T-helper 17 cell (primary cell): ENCODE data around the gene CELF2. TPM values are rescaled to one million over a fixed set of nuclear protein-coding genes. Genes with fewer than 3 reads are reported as not detected.

Experiments
- ATAC-seq: fragments of 150-1000 bp; cut with Tn5 transposase; 2 replicates; pipeline ENCODE4 v1.10.0; 2021; ENCODE audit warnings: mild to moderate bottlenecking, moderate library complexity
- DNase-seq, 3 donors: peaks; one replicate each; pipeline versions ENCODE4 v3.0.0 to v3.0.0-alpha.2; 2020 to 2021
- H3K9me3 ChIP-seq: one replicate; pipeline ENCODE4 v1.7.0; 2013; ENCODE audit warnings: low read length, mild to moderate bottlenecking; ENCODE audit not compliant: control insufficient read depth, poor library complexity, severe bottlenecking
- H3K27ac Mint-ChIP-seq: one replicate; pipeline ENCODE4 v1.8.0; 2022; ENCODE audit warnings: mild to moderate bottlenecking, moderate library complexity, mixed read lengths
- H3K27me3 Mint-ChIP-seq: one replicate; pipeline ENCODE4 v1.8.0; 2022; ENCODE audit warnings: mixed read lengths
- H3K36me3 Mint-ChIP-seq: one replicate; pipeline ENCODE4 v1.8.0; 2022; ENCODE audit warnings: low read depth, mixed read lengths
- H3K4me1 Mint-ChIP-seq: one replicate; pipeline ENCODE4 v1.8.0; 2022; ENCODE audit warnings: mild to moderate bottlenecking, mixed read lengths
- H3K4me3 Mint-ChIP-seq: one replicate; pipeline ENCODE4 v1.8.0; 2022; ENCODE audit warnings: mild to moderate bottlenecking, moderate library complexity, mixed read lengths
- total RNA-seq, 4 donors: library from RNA in 2 of 4; stranded (reverse) in 2 of 4; gene quantifications; one replicate each; pipeline ENCODE4 v1.2.3 and lab custom pipeline; 2022 to 2026

CELF2 gene
- total RNA-seq, 2 donors from 2014 or later = 201 to 202 TPM

- Mint-ChIP-seq H3K27ac (peak overlapping the region; percentile 99), H3K36me3 (peaks cover 2% of the 10 kb centered on the region), H3K4me1 (peaks cover 82% of the 10 kb centered on the region), H3K4me3 (peak overlapping the region; percentile 81), H3K27me3 (no peaks in the 10 kb centered on the region)
- ATAC-seq = peak; percentile 61
- DNase-seq = peak; percentile 35 to 51 (median 37)
- no peaks in the 10 kb centered on the region for H3K9me3 ChIP-seq
Observed at GRCh38 chr10:11145495-11145855, 127.8 kb downstream of the CELF2 start.

- H3K27ac Mint-ChIP-seq = peak overlapping the region; percentile 99
- peaks cover 83% of the 10 kb centered on the region for H3K4me1 Mint-ChIP-seq
- H3K9me3 ChIP-seq = no peaks in the 10 kb centered on the region
- H3K27me3 Mint-ChIP-seq = no peaks in the 10 kb centered on the region
- peak overlapping the region; percentile 77 for H3K4me3 Mint-ChIP-seq
- H3K36me3 Mint-ChIP-seq = no peaks in the 10 kb centered on the region
- DNase-seq (no peak), ATAC-seq (no peak)
Observed at GRCh38 chr10:11146402-11147171, 128.9 kb downstream of the CELF2 start.

DNA sequence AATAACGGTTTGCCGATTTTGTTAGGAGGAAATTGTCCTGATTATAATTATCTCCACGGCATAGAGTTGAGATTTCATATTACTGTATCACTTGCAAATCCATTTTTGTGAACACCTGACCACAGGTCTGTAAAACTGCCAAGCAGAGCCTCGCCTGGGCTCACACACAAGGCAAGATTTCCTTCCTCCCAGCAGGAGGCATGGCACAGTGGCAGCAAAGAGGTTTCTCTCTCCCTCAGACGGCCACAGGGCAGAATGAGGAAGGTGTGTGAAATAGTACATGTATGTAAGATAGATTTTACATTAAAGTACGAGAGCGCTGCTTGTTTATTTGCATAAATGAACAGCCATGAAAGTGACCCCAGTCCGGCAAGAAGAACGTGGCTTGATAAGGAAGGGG, 130.1 kb downstream of the CELF2 start:
- Mint-ChIP-seq H3K36me3 (no peaks in the 10 kb centered on the region), H3K27me3 (no peaks in the 10 kb centered on the region), H3K27ac (peak overlapping the region; percentile 99), H3K4me3 (peak overlapping the region; percentile 74), H3K4me1 (peaks cover 86% of the 10 kb centered on the region)
- H3K9me3 ChIP-seq = no peaks in the 10 kb centered on the region
- ATAC-seq (no peak), DNase-seq (no peak)

DNA sequence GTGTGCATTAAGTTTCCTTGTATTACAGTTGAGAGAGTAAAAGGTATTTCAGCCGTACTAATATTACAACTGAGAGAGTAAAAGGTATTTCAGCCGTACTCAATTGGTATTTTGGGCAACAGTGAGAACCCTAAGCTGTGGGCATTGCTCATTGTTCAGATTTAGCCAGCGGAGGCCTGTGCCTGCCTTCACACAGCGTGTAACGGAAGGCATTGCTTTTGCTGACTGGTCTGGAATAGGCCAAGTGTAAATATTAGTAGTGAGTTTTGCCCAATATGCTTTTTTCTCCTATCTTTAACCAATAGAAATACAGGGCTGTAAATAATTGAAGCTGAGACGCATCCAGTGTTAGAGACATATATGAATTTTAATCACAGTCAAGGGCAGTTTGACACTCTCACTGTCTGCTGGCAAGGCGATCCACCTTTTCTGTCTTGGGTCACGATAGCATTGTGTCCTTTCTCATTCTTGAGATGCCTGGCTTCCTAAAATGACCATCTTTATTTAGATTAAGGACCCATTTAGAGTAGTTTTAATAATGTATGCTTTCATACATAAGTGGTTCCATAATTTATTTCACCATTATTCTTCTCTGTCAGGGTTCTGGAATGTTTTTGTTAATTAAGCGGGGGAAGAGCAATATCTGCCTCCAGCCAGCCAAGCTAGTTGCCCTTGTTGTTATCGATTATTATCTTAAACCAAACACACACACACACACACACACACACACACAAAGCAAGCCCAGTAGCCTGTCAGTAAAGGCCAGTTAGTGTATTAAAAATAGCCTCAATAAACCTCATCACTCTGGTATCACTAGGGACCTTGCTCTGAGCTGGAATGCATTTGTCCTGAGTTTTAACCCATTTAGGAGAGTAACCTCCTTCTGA, 130.7 kb downstream of the CELF2 start:
- no peak for DNase-seq
- Mint-ChIP-seq H3K36me3 (no peaks in the 10 kb centered on the region), H3K27ac (peak overlapping the region; percentile 99), H3K27me3 (no peaks in the 10 kb centered on the region), H3K4me1 (peaks cover 85% of the 10 kb centered on the region), H3K4me3 (peak overlapping the region; percentile 89)
- H3K9me3 ChIP-seq = no peaks in the 10 kb centered on the region
- ATAC-seq = no peak

DNA sequence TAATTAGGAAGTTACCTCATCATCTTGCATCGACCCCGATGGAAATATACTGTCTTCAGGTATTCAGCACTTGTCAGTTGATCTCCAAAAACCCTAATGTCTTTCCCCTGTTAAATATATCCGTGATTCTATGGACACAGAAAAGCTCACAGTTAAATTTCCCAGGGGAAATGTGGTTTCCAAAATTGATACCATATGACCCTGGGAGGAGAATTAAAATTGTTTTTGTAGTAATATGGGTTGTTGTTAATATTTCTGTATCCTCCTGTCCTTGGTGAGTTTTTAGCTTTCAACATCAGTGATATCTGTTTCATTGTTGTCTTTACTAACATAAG, 132.1 kb downstream of the CELF2 start:
- H3K4me3 Mint-ChIP-seq = peak overlapping the region; percentile 89
- H3K27me3 Mint-ChIP-seq = no peaks in the 10 kb centered on the region
- peak overlapping the region; percentile 99 for H3K27ac Mint-ChIP-seq
- ATAC-seq = no peak
- no peaks in the 10 kb centered on the region for H3K36me3 Mint-ChIP-seq
- peaks cover 87% of the 10 kb centered on the region for H3K4me1 Mint-ChIP-seq
- H3K9me3 ChIP-seq = no peaks in the 10 kb centered on the region
- DNase-seq = no peak

- peaks cover 85% of the 10 kb centered on the region for H3K4me1 Mint-ChIP-seq
- H3K9me3 ChIP-seq = no peaks in the 10 kb centered on the region
- H3K36me3 Mint-ChIP-seq = no peaks in the 10 kb centered on the region
- DNase-seq (peak in 2 of 3 donors; percentile 33 to 40), ATAC-seq (peak; percentile 78)
- peak overlapping the region; percentile 89 for H3K4me3 Mint-ChIP-seq
- H3K27ac Mint-ChIP-seq = peak overlapping the region; percentile 99
- no peaks in the 10 kb centered on the region for H3K27me3 Mint-ChIP-seq
Observed at GRCh38 chr10:11150231-11150731, 132.6 kb downstream of the CELF2 start.

- ATAC-seq (peak; percentile 24), DNase-seq (no peak)
- Mint-ChIP-seq H3K27ac (peak overlapping the region; percentile 99), H3K4me3 (peak overlapping the region; percentile 89), H3K27me3 (no peaks in the 10 kb centered on the region), H3K36me3 (no peaks in the 10 kb centered on the region), H3K4me1 (peaks cover 83% of the 10 kb centered on the region)
- H3K9me3 ChIP-seq = no peaks in the 10 kb centered on the region
Observed at GRCh38 chr10:11150879-11151415, 133.3 kb downstream of the CELF2 start.

DNA sequence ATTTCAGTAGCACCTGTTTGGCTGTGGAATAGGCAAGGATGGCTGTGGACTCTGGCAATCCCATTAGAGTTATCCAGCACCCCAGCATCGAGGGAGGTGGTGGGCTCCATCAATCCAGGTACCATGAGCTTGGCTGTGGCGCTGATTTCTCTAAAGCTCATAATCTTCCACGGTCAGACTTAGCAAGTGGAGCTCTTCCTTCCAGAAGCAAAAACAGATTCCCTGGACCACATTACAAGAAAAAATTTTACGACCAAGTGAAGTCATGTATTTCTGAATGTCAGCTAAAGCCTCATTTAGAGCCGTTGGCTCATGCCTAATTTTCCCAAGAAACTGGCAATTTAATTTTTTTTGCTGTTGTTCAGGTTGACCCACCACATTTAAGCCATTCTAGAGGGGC, 135.1 kb downstream of the CELF2 start:
- Mint-ChIP-seq H3K36me3 (no peaks in the 10 kb centered on the region), H3K27me3 (no peaks in the 10 kb centered on the region), H3K27ac (peak overlapping the region; percentile 99), H3K4me3 (no peak overlapping the region), H3K4me1 (peaks cover 79% of the 10 kb centered on the region)
- DNase-seq (no peak), ATAC-seq (no peak)
- H3K9me3 ChIP-seq = no peaks in the 10 kb centered on the region

DNA sequence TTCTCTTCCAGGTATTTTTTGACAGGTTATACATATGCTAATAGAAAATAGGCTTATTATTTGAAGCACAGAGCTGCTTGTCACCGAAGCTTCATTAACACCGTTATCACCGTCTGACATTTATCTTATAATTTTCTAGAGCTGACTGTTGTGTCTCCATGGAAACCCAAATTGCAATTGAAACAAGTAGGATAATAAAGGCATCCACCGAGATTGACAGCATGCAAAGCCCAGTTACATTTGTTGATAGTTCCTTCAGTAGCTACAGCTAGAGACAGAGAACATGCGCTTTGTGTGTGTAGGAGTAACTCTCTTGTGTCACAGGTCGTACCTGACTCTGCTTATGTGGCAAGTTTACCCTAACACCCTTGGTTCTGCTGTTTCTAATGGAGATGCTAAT, 135.6 kb downstream of the CELF2 start:
- no peaks in the 10 kb centered on the region for H3K9me3 ChIP-seq
- H3K4me1 Mint-ChIP-seq = peaks cover 80% of the 10 kb centered on the region
- peak overlapping the region; percentile 99 for H3K27ac Mint-ChIP-seq
- ATAC-seq = no peak
- peak overlapping the region; percentile 50 for H3K4me3 Mint-ChIP-seq
- H3K36me3 Mint-ChIP-seq = no peaks in the 10 kb centered on the region
- H3K27me3 Mint-ChIP-seq = no peaks in the 10 kb centered on the region
- no peak for DNase-seq

DNA sequence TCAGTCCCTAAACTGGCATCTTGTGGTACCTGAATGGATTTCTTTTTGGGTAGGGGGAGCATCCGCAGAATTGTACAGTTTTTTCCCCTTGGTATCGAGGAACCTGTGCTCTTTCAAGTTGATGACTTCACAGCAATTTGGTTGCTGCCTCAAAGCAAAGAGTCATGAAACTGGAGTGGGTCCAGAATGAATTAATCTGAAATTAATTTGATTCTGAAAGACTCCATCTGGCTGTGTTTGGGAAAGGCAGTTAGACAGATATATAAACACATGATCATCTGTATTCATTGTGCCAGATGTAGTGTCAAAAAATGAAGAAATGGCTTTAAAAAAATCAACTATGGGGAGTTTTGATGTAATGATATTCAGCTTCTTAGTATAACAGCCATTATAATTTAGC, 136.1 kb downstream of the CELF2 start:
- Mint-ChIP-seq H3K36me3 (no peaks in the 10 kb centered on the region), H3K4me3 (peak overlapping the region; percentile 74), H3K4me1 (peaks cover 79% of the 10 kb centered on the region), H3K27me3 (no peaks in the 10 kb centered on the region), H3K27ac (peak overlapping the region; percentile 99)
- DNase-seq = no peak
- ATAC-seq = no peak
- no peaks in the 10 kb centered on the region for H3K9me3 ChIP-seq

DNA sequence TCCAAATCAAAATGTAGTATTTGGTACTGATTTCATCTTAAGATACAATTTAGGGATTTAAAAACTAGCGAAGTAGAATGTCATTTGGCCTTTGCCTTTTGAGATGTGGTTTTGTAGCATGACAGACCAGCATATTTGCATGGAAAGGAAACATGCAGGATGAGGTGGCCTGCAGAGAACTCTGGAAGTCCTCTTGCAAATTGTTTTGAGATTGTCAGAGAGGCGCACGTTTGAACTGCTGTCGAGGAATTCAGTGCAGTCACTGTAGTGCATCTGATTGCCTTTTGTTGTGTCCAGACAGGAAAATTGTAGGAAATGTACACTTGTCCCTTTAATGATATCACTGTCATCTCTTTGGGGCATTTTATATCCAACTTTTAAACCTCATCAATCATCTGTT, 136.7 kb downstream of the CELF2 start:
- Mint-ChIP-seq H3K4me1 (peaks cover 73% of the 10 kb centered on the region), H3K4me3 (peak overlapping the region; percentile 74), H3K36me3 (no peaks in the 10 kb centered on the region), H3K27ac (peak overlapping the region; percentile 99), H3K27me3 (no peaks in the 10 kb centered on the region)
- no peaks in the 10 kb centered on the region for H3K9me3 ChIP-seq
- no peak for DNase-seq
- no peak for ATAC-seq

DNA sequence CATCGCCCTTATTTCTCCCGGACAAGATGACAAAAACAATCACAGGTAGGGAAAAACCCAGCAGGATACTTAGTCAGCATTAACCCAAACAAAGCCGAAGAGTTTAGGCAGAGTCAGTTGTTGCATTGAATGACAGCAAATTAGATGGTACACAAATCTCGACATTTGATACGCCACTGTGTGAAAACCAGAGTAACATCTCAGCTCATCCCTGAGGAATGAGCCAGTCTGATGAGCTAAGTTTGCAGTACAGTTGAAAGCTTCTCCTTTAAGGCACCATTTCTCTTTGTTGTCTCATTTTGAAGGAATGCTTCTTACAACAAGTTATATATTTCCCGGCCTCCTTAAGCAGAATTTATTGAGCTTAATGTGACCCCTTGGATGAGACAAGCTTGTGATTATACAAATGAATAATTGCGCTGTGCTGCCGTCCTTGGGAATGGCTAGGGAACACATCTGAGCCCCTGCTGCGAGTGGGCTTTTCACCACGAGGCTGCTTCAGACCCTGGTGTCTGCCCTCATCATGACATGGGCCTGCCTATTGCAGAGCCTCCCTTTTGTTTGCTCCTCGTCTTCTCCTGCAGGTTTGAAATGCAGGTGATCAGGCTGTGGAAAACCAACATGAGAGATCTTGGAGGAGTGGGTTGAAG, 137.3 kb downstream of the CELF2 start:
- Mint-ChIP-seq H3K36me3 (no peaks in the 10 kb centered on the region), H3K4me3 (peak overlapping the region; percentile 74), H3K27ac (peak overlapping the region; percentile 99), H3K4me1 (peaks cover 69% of the 10 kb centered on the region), H3K27me3 (no peaks in the 10 kb centered on the region)
- ATAC-seq = no peak
- no peaks in the 10 kb centered on the region for H3K9me3 ChIP-seq
- DNase-seq = no peak

- DNase-seq (no peak), ATAC-seq (peak; percentile 57)
- peak overlapping the region; percentile 86 for H3K27ac Mint-ChIP-seq
- H3K9me3 ChIP-seq = no peaks in the 10 kb centered on the region
- H3K27me3 Mint-ChIP-seq = no peaks in the 10 kb centered on the region
- H3K36me3 Mint-ChIP-seq = no peaks in the 10 kb centered on the region
- peaks cover 57% of the 10 kb centered on the region for H3K4me1 Mint-ChIP-seq
- H3K4me3 Mint-ChIP-seq = no peak overlapping the region
Observed at GRCh38 chr10:11156480-11156879, 138.8 kb downstream of the CELF2 start.
